Liver (tissue), 9 donors: ENCODE results near the gene MYCBPAP. TPM values are rescaled to one million over a fixed set of nuclear protein-coding genes. Genes with fewer than 3 reads are reported as not detected.

Source experiments
- DNase-seq: peaks from one replicate; pipeline ENCODE4 v3.0.0-alpha.2; 2017; ENCODE audit warnings: low spot score
- H3K27ac ChIP-seq, 2 donors: one replicate each; pipeline ENCODE4 v1.7.0; 2013; ENCODE audit warnings: inconsistent platforms in 2 of 2, low read length in 2 of 2, control low read depth in 1 of 2, low read depth in 1 of 2, mild to moderate bottlenecking in 1 of 2
- H3K27me3 ChIP-seq, 4 donors: one replicate each; pipeline versions ENCODE4 v1.6.1 to v1.7.0; 2013; ENCODE audit warnings: low read length in 3 of 4, inconsistent platforms in 1 of 4, mild to moderate bottlenecking in 1 of 4, moderate library complexity in 1 of 4; ENCODE audit not compliant: control insufficient read depth in 4 of 4, insufficient read depth in 4 of 4
- H3K36me3 ChIP-seq, 4 donors: one replicate each; pipeline versions ENCODE4 v1.6.1 to v1.7.0; 2013; ENCODE audit warnings: low read length in 3 of 4, mild to moderate bottlenecking in 3 of 4, low read depth in 1 of 4, moderate library complexity in 1 of 4; ENCODE audit not compliant: control insufficient read depth in 4 of 4, insufficient read depth in 3 of 4
- H3K4me1 ChIP-seq, 4 donors: one replicate each; pipeline versions ENCODE4 v1.6.1 to v1.7.0; 2013; ENCODE audit warnings: low read length in 3 of 4, mild to moderate bottlenecking in 3 of 4, moderate library complexity in 1 of 4; ENCODE audit not compliant: control insufficient read depth in 4 of 4, insufficient read depth in 4 of 4
- H3K4me3 ChIP-seq, 3 donors: one replicate each; pipeline versions ENCODE4 v1.6.1 to v1.7.0; 2013; ENCODE audit warnings: low read length in 3 of 3, control low read depth in 1 of 3, low read depth in 1 of 3, mild to moderate bottlenecking in 1 of 3
- H3K9ac ChIP-seq, 2 donors: one replicate each; pipeline ENCODE4 v1.7.0; 2013; ENCODE audit warnings: low read length in 2 of 2, mild to moderate bottlenecking in 2 of 2, moderate library complexity in 2 of 2, control low read depth in 1 of 2, low read depth in 1 of 2
- H3K9me3 ChIP-seq, 4 donors: one replicate each; pipeline versions ENCODE4 v1.6.1 to v1.7.0; 2013; ENCODE audit warnings: low read length in 3 of 4; ENCODE audit not compliant: control insufficient read depth in 4 of 4
- ATF3 ChIP-seq: IDR thresholded peaks from 2 replicates; pipeline ENCODE4 v1.6.1; 2016; ENCODE audit warnings: antibody characterized with exemption
- CTCF ChIP-seq: fragments of 150-350 bp; IDR thresholded peaks from 2 replicates; pipeline ENCODE4 v1.5.1; 2017; ENCODE audit warnings: improper control_type of control experiment, low read depth, low read length; ENCODE audit not compliant: missing input control
- EGR1 ChIP-seq, 2 donors: IDR thresholded peaks; 2 replicates each; pipeline ENCODE4 v1.6.1; 2016 to 2018; ENCODE audit warnings: antibody characterized with exemption in 2 of 2, low read depth in 2 of 2
- FOXA1 ChIP-seq: IDR thresholded peaks from 2 replicates; pipeline ENCODE4 v1.6.1; 2016; ENCODE audit warnings: antibody characterized with exemption
- FOXA2 ChIP-seq: IDR thresholded peaks from 2 replicates; pipeline ENCODE4 v1.6.1; 2016; ENCODE audit warnings: antibody characterized with exemption
- GABPA ChIP-seq, 2 donors: IDR thresholded peaks in 1 of 2; conservative IDR thresholded peaks in 1 of 2; 2 replicates each; pipeline ENCODE4 v1.6.1; 2016; ENCODE audit warnings: antibody characterized with exemption in 2 of 2, mild to moderate bottlenecking in 1 of 2, moderate library complexity in 1 of 2
- HNF4A ChIP-seq, 2 donors: conservative IDR thresholded peaks; 2 replicates each; pipeline ENCODE4 v1.6.1; 2016; ENCODE audit warnings: antibody characterized with exemption in 2 of 2, mild to moderate bottlenecking in 2 of 2
- HNF4G ChIP-seq: IDR thresholded peaks from 2 replicates; pipeline ENCODE4 v1.6.1; 2016; ENCODE audit warnings: antibody characterized with exemption
- JUND ChIP-seq, 2 donors: IDR thresholded peaks; 2 replicates each; pipeline ENCODE4 v1.6.1; 2016; ENCODE audit warnings: antibody characterized with exemption in 2 of 2
- MAX ChIP-seq: IDR thresholded peaks from 2 replicates; pipeline ENCODE4 v1.6.1; 2016; ENCODE audit warnings: antibody characterized with exemption
- NR2F2 ChIP-seq: IDR thresholded peaks from 2 replicates; pipeline ENCODE4 v1.6.1; 2016; ENCODE audit warnings: antibody characterized with exemption
- RAD21 ChIP-seq, 2 donors: IDR thresholded peaks; 2 replicates each; pipeline ENCODE4 v1.6.1; 2016; ENCODE audit warnings: antibody characterized with exemption in 2 of 2, mild to moderate bottlenecking in 2 of 2
- REST ChIP-seq: IDR thresholded peaks from 2 replicates; pipeline ENCODE4 v1.6.1; 2016; ENCODE audit warnings: antibody characterized with exemption, mild to moderate bottlenecking
- RXRA ChIP-seq, 2 donors: IDR thresholded peaks; 2 replicates each; pipeline ENCODE4 v1.6.1; 2017 to 2018; ENCODE audit warnings: antibody characterized with exemption in 2 of 2, mild to moderate bottlenecking in 1 of 2
- SP1 ChIP-seq: IDR thresholded peaks from 2 replicates; pipeline ENCODE4 v1.6.1; 2018; ENCODE audit warnings: antibody characterized with exemption, mild to moderate bottlenecking
- TAF1 ChIP-seq: conservative IDR thresholded peaks from 2 replicates; pipeline ENCODE4 v1.6.1; 2016; ENCODE audit warnings: antibody characterized with exemption, mild to moderate bottlenecking
- YY1 ChIP-seq: IDR thresholded peaks from 2 replicates; pipeline ENCODE4 v1.6.1; 2016; ENCODE audit warnings: antibody characterized with exemption, mild to moderate bottlenecking
- ZBTB33 ChIP-seq: IDR thresholded peaks from 2 replicates; pipeline ENCODE4 v1.6.1; 2016; ENCODE audit warnings: antibody characterized with exemption
- WGBS: extraction: QIAGEN DNeasy Blood & Tissue Kit; methylation state at CpG from one replicate; pipeline ENCODE4 v1.1.7; 2013; 5-methylcytosine and 5-hydroxymethylcytosine counted together
- polyA plus RNA-seq, 2 donors: library from polyadenylated mRNA; stranded (reverse) in 1 of 2; unstranded in 1 of 2; fragments of 200-250 nt in 1 of 2; fragments of >200 nt in 1 of 2; fragmentation: Nextera tagmentation in 1 of 2; extraction: Ambion mirVana in 1 of 2; gene quantifications; one replicate each; pipeline versions ENCODE4 v1.2.1 to v1.2.3, GENCODE V29; 2013 to 2015
- total RNA-seq, 2 donors: library from RNA; depleted of rRNA; stranded (reverse); fragments of >200 nt; gene quantifications; one replicate each; pipeline ENCODE4 v1.2.3, GENCODE V29; 2014
- donor health status: healthy.
- donor health status: healthy.
- donor health status: healthy.
- donor health status: healthy.
- donor health status: healthy.

Gene MYCBPAP
- total and polyA plus RNA-seq, 4 donors = 0.23 to 0.25 TPM; not detected in 2

- no peaks in the 10 kb centered on the region for H3K27me3 ChIP-seq
- peak within 1 kb of the TSS; percentile 70 to 82 (median 80) for H3K4me3 ChIP-seq
- H3K4me1 ChIP-seq = peaks cover 7 to 71% (median 55%) of the 10 kb centered on the region in 4 donors
- 1% methylated on average over 75 of the region's 75 CpGs for WGBS
- peak within 1 kb of the TSS; percentile 91 to 95 for H3K27ac ChIP-seq
- H3K9ac ChIP-seq = peak within 1 kb of the TSS; percentile 36 to 91
- DNase-seq = peak; percentile 83
- no peaks in the 10 kb centered on the region for H3K9me3 ChIP-seq
- peaks cover 0 to 3% (median 3%) of the 10 kb centered on the region in 4 donors for H3K36me3 ChIP-seq
- peak; percentile 81 for TF ChIP-seq CTCF
- TF ChIP-seq HNF4G = no peak
- peak in 1 of 2 donors; percentile 26 for TF ChIP-seq EGR1 (IDR thresholded peaks at IDR 0.05; ENCODE audit: low read depth in 2 of 2)
- TF ChIP-seq HNF4A (conservative IDR thresholded peaks at IDR 0.05) = peak; percentile 16 to 18
- TF ChIP-seq RXRA (IDR thresholded peaks at IDR 0.05) = peak in 1 of 2 donors; percentile 25
- peak; percentile 48 to 68 for TF ChIP-seq RAD21 (IDR thresholded peaks at IDR 0.05)
- no peak for TF ChIP-seq MAX
- TF ChIP-seq GABPA (IDR thresholded peaks at IDR 0.05 in 1 of 2, conservative IDR thresholded peaks at IDR 0.05 in 1 of 2) = peak in 1 of 2 donors; percentile 70
Measured at GRCh38 chr17:50478391-50479381, 29.6 kb upstream of the MYCBPAP start, which contains the start of gene RSAD1. RSAD1 (plus strand) TSS chr17:50478860; CDS start chr17:50478885, 25 bp downstream.

GRCh38 chr17:50479522-50480141 lies 28.6 kb upstream of the MYCBPAP start:
- peak overlapping the region; percentile 91 to 95 for H3K27ac ChIP-seq
- no peak overlapping the region for H3K9ac ChIP-seq
- H3K27me3 ChIP-seq = no peaks in the 10 kb centered on the region
- DNase-seq = peak; percentile 68
- H3K36me3 ChIP-seq = peaks cover 8 to 10% (median 9%) of the 10 kb centered on the region in 4 donors
- H3K4me3 ChIP-seq = peak overlapping the region in 2 of 3 donors; percentile 70 to 82
- TF ChIP-seq RXRA (IDR thresholded peaks at IDR 0.05) (peak in 1 of 2 donors; percentile 35), MAX (no peak), ATF3 (no peak), EGR1 (IDR thresholded peaks at IDR 0.05; ENCODE audit: low read depth in 2 of 2) (no peak), JUND (IDR thresholded peaks at IDR 0.05) (no peak), ZBTB33 (no peak), REST (no peak), SP1 (no peak), FOXA2 (no peak), GABPA (IDR thresholded peaks at IDR 0.05 in 1 of 2, conservative IDR thresholded peaks at IDR 0.05 in 1 of 2) (no peak), TAF1 (no peak), YY1 (no peak), RAD21 (IDR thresholded peaks at IDR 0.05) (peak; percentile 40 to 66), CTCF (peak; percentile 47), HNF4G (no peak), FOXA1 (no peak), NR2F2 (no peak), HNF4A (conservative IDR thresholded peaks at IDR 0.05) (peak; percentile 21 to 33)
- 19% methylated on average over 19 of the region's 19 CpGs for WGBS
- H3K9me3 ChIP-seq = no peaks in the 10 kb centered on the region
- H3K4me1 ChIP-seq = peaks cover 5 to 62% (median 45%) of the 10 kb centered on the region in 4 donors
